Measurements from ENCODE around the gene NPHS2. TPM values are rescaled to one million over a fixed set of nuclear protein-coding genes. Genes with fewer than 3 reads are reported as not detected.

NPHS2 gene
- total RNA-seq, 1 experiment from 2014 or later, result not detected

DNA sequence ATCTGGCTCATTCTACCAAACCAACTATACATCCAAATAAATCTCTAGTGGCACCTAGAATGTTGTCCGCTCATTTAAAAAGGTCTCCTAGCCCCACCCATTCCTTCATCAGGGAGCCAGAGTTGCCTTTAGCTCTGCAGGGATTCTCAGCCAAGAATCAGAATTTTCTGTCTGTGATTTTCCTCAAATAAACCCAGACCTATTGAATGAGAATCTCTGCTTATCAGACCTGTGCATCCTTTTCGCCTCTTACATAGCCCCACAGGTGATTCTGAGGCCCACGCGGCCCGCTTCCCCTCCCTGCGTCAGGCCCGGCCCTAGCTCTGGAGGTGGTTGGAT lies 15.5 kb upstream of the NPHS2 start (continued):
- TF ChIP-seq, protein P1, sequence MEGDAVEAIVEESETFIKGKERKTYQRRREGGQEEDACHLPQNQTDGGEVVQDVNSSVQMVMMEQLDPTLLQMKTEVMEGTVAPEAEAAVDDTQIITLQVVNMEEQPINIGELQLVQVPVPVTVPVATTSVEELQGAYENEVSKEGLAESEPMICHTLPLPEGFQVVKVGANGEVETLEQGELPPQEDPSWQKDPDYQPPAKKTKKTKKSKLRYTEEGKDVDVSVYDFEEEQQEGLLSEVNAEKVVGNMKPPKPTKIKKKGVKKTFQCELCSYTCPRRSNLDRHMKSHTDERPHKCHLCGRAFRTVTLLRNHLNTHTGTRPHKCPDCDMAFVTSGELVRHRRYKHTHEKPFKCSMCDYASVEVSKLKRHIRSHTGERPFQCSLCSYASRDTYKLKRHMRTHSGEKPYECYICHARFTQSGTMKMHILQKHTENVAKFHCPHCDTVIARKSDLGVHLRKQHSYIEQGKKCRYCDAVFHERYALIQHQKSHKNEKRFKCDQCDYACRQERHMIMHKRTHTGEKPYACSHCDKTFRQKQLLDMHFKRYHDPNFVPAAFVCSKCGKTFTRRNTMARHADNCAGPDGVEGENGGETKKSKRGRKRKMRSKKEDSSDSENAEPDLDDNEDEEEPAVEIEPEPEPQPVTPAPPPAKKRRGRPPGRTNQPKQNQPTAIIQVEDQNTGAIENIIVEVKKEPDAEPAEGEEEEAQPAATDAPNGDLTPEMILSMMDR (IDR thresholded peaks at IDR 0.05 in 2 of 3, conservative IDR thresholded peaks at IDR 0.05 in 1 of 3; ENCODE audit: borderline replicate concordance in 1 of 3, insufficient read depth in 1 of 3, low read depth in 2 of 3, low read length in 2 of 3), result no peak
- no peak for TF ChIP-seq MAX (IDR thresholded peaks at IDR 0.05)
- no peak for TF ChIP-seq EZH2 (IDR thresholded peaks at IDR 0.05)
- no peak for TF ChIP-seq FOSL1 (IDR thresholded peaks at IDR 0.05; ENCODE audit: low read depth)

DNA sequence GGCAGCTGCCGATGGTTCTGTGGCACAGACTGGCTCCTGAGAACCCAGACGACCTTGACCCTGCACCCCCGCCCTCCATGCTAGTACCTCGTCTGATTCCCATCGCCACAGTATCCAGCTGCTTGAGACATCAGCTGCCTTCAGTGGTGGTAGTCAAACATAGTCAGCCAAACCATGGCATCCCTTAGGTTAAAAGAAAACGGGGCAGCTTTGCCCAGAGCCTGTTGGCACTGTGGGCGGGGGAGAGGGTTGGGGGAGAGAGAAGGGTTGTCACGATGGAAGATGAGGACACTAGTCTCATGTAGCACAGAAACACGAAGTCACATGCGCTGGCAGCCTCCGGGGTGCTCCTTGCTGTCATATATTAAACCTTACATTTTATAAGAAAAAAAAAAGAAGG lies 14.9 kb upstream of the NPHS2 start:
- RAD21 ChIA-PET (ENCODE audit: low non-redundant PET in 1 of 2, low total read pairs in 2 of 2, uncharacterized antibody in 2 of 2, unreplicated experiment in 2 of 2), result no interaction called here
- DNase-seq (ENCODE audit: low read depth, low spot score) (no peak), ATAC-seq (no peak)
- no peaks in the 10 kb centered on the region for H4K20me1 ChIP-seq (ENCODE audit: insufficient read depth)
- no peak overlapping the region for H3K9ac ChIP-seq (ENCODE audit: low read length)
- H3K4me2 ChIP-seq (ENCODE audit: low read length), result no peak overlapping the region
- no TSS peak for BruUV-seq (replicated peaks)
- H3K27me3 ChIP-seq (ENCODE audit: insufficient read depth, low read length), result no peaks in the 10 kb centered on the region
- H3K79me2 ChIP-seq (ENCODE audit: insufficient read depth, low read length), result no peaks in the 10 kb centered on the region
- CTCF ChIA-PET, result no interaction called here
- H3K4me1 ChIP-seq (ENCODE audit: control insufficient read depth in 1 of 2, insufficient read depth in 2 of 2, low read length in 2 of 2), result no peaks in the 10 kb centered on the region
- no peak overlapping the region for H2AFZ ChIP-seq (ENCODE audit: low read depth, low read length, poor library complexity, severe bottlenecking)
- intact Hi-C loops (cut with micrococcal nuclease), result loop anchor here (10.0 kb wide), 1 partner anchor 1056 kb away; no protein-coding TSS in a partner anchor
- H3K27ac ChIP-seq (ENCODE audit: low read depth, low read length), result no peak overlapping the region
- POLR2A ChIA-PET, result no interaction called here
- TF ChIP-seq POLR2A (IDR thresholded peaks at IDR 0.05; ENCODE audit: borderline replicate concordance, extremely low read depth, insufficient read depth, insufficient read length) (no peak), REST (IDR thresholded peaks at IDR 0.05; ENCODE audit: low read depth) (no peak)
- no peaks in the 10 kb centered on the region for H3K9me3 ChIP-seq (ENCODE audit: control insufficient read depth in 1 of 2, insufficient read depth in 1 of 2, low read depth in 1 of 2, low read length in 2 of 2)
- no peak overlapping the region for H3K4me3 ChIP-seq (replicated peaks in 1 of 2; ENCODE audit: low read depth in 1 of 2, low read length in 2 of 2)
- H3K9me2 ChIP-seq (ENCODE audit: insufficient read depth), result peaks cover 3% of the 10 kb centered on the region; the same call in 1 of the 2 replicates
- no peaks in the 10 kb centered on the region for H3K36me3 ChIP-seq (ENCODE audit: control insufficient read depth in 1 of 2, insufficient read depth in 2 of 2, low read length in 2 of 2)

Measured in HCT116 (cell line).